SK-N-DZ (cell line): ENCODE data around the gene NCK2.

Experiments used
- DNase-seq: peaks from one replicate; pipeline ENCODE4 v3.0.0-alpha.2; 2015; ENCODE audit warnings: low spot score

Gene NCK2

DNA sequence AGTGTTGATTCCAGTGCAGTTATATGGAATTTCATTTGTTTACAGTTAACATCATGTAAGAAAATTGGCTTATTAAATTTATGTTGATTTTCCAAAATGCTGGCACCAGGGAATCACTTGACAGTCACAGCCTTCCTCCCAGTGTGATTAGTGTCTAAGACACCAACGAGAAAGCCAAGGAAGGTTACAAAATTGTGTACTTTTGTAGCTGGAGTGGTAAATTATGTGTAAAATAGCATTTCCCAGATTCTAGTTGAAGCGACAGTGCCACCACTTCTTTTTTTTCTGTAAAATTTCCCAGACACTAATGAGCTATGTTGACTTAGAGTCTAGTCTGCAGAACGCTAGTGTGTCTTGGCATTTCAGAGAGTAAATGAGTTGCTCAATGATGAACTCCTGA, 101.3 kb downstream of the NCK2 start:
- no peak for DNase-seq

DNA sequence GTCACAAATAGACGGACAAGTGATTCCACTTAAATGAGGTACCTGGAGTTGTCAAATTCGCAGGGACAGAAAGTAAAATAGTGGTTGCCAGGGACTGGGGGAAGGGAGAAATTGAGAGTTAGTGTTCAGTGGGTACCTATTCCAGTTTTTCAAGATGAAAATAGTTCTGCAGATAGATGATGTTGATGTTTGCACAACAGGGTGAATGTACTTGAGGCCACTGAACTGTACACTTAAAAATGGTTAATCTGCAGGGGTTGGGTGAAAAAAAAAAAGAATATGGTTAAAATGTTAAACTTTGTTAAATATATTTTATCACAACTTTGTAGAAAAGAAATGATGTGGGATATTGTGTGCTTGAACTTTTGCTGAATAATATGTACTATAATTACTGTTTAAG, 102.3 kb downstream of the NCK2 start:
- DNase-seq: no peak

DNA sequence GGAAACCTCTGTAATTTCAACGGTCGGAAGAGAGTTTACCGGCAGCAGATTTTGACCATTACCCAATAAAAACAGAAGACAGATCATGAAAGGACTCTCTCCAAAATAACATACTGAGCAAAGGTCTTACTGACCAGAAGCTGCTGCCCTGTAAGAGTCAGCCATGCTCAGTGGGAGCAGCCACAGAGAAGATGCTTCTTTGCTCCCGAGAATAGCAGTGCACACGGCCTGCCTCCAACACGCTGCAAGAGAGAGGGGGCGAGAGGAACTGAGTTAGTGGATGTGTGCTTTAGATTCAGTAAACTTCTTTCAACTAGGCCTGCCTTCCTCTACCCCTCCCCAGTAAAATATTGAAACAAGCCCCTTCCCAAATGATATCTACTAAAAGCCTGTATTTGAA, 103.7 kb downstream of the NCK2 start:
- DNase-seq: no peak

DNA sequence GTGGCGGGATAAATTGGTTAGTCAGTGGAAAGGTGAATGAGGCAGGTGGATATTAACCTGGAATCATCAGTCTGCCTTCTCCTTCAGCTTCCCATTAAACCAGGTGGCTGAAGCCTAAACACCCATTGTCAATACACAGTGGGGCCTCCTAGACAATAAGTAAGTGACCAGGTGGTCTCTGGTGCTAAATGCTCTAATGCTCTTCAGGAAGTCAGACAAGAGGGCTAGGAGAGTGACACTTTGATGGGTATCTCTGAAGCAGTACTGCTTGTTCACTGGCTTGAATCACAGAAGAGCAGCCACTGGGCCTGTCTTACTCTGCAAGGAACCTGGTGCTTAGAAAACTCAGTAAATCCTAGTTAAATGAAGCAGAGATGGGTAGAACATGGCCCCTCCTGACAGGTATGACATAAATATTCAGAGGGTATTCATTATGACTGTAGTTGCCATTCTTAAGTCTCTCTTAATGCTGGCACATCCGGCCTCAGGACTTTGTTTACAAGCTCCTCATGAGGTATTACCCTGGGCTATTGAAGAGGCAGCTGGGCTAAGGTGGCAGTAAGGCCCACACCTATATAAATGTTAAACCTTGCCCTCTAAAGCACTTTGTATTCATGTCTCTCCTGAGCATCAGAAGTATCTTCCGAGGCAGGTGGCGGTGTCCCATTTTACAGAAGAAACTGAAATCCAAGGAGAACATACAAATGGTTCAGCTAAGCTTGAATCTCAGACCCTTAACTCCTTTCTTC, 104.9 kb downstream of the NCK2 start:
- no peak for DNase-seq

DNA sequence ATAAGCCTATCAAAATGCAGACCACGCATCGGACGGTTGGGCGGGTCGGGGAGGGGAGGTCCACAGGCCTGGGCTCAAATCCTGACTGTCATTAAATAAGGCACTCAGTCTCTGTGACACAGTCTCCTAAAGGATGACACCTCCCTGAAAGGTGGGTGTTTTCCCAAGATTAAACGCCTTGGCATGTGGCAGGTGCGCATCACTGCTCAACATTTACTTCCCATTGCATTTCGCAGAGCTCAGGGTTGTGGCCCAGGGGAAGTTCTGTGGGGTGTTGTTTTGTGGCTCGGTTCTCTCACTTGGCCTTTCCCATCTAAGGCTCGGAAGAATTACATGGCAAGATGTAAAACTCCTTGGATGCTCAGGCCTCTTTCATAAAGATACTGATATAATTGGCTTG, 107.4 kb downstream of the NCK2 start:
- DNase-seq: no peak

DNA sequence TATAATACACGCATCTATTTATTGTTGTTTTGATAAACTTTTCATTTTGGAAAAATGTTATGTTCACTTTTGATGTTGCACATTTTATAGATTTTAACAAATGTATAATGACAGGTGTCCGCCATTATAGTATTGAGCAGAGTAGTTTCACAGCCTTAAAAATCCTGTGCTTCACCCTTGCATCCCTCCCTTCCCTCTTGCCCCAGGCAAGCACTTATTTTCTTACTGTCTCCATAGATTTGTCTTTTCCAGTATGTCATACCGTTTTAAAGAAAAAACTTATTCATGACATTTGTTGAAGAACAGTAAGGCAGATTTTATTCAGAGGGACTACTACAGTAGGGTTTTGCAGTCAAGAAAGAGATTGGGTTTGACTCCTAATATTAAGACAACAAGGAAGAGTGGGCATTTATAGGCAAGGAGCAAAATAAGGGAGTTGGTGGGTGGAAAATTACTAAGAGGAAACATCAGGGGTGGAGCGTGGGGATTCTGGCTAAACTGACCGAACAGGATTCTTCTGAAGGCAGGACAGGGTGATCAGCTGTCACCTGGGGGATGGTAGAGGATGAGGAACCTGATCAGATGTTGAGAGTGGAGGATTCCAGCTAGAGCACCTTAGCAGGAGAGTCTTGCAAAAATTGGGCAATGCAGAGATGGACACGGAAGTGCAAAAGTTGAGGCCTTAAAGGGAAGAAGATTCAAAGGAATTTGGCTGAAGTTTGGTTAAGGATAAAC, 108.8 kb downstream of the NCK2 start:
- DNase-seq: no peak

DNA sequence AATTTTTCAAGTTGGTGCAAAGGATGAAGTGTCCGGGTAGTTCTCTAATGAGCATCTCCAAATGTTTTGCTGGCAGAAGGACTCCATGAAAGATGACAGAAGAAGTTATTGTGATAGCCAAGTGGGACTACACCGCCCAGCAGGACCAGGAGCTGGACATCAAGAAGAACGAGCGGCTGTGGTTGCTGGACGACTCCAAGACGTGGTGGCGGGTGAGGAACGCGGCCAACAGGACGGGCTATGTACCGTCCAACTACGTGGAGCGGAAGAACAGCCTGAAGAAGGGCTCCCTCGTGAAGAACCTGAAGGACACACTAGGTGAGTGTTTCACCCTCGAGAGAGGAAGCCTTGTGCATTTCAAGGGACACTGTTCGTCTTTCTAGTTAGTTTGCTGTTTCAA, 110.3 kb downstream of the NCK2 start:
- no peak for DNase-seq

DNA sequence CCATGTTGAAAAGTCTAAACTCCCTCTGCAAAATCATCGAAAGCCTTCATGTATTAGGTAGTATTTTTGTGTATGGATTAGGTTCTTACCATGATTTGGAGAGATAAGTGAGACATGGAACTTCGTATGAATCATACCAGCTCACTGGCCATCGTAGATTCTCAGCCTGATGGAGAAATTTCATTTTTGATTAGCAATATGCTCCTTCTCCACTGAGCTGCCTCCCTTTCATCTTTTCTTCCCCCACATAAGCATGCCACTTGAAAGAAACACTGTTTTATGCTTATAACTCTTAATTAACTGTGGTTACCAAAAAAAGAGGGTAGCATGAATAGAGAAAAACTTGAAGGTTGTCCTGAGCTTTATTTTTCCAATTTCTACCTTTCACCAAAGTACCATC, 111.9 kb downstream of the NCK2 start:
- no peak for DNase-seq

DNA sequence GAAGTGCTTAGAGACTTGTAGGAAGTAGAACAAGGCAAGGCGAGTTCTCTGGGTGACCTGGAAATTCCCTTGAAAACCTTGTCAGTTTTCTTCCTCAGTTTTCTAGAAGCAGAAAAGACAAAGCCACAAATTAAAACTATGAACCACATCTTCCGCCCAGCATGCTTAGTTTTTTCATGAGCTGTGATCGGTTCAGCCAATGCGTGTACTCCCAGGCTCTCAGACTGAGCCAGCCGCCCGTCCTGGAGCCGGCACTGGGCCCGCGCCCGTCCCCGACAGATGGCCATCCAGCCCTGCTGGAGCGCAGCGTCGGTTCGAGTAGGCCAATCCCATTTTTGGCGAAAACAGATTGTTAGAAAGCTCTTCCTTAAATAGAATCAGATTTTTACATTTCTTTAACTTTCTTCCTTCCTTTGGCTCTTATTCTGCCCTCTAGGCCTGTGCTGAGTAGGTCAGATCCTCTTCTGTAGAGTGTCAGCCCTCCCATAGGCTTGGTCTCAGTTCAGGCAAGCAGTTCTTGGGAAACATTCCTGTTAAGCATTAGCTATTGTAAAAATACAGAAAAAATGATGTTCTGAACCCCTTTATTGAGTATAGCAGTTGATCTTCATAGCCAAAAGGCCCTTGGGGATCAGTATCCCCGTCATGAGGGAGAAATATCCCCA, 112.5 kb downstream of the NCK2 start:
- no peak for DNase-seq

DNA sequence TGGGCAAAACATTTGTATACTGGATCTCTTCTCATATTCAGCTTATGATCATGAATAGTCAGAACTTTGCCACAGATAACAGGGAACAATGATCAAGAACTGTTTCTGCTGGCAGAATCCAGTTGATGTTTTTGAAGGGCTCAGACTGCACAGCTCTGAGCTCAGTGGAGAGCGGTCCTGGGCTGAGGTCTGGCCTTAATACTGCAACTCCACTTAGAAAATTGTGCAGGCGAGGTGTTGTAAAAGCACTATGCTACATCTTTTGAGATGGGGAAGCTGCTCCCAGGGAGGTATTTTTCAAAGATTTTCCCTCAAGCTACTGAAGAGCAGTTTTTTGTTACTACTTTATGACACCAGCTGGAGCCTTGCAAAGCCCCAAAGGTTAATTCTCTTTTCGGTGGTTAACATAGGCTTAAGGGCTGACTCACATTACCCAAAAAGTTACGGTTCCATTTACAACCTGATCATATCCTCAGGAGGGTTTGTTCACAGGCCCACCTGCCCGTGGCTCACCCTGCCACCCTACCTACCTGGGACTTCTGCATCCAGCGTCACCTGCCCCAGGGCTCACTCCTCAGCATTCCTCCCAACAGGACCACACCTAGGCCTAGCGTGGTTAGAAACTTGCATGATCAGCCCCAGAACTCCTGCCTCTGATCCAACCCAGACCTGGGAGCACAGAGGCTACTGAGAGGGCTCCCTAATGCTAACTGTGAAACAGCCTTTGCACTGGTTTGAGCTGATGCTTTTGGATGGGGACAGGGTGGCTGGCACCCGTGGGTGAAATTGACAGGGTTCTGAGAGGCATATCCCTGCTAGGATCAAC, 114.4 kb downstream of the NCK2 start:
- DNase-seq: no peak

DNA sequence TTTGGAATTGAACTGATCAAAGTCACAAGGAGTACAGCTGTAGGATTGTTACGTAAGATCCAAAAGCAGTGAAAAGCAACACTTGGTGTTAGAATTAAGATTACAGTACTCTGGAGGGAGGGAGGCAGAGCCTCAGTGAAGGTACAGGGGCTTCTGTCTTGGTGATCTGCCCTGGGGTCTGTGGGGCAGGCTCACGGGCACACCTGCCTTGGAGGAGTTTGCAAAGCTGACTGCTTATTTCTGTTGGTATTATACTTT, 114.9 kb downstream of the NCK2 start:
- no peak for DNase-seq

DNA sequence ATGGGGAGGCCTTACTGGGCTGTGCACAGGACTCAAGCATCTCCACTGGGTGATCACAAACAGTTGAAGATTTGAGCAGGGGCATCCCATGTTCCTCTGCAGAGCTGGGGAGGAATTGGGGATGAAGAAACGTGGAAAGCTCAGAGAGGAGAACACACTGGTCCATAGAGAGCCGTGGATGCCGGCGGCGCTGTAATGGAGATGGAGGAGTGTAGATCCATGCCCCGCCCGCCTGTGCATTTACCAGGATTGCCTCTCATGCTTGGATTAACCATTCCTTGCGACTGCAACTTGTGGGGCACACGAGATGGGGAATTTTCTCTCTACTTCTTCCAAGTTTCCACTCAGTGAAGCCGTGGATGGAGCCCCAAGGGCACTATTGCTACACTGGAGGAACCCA, 115.9 kb downstream of the NCK2 start:
- no peak for DNase-seq

DNA sequence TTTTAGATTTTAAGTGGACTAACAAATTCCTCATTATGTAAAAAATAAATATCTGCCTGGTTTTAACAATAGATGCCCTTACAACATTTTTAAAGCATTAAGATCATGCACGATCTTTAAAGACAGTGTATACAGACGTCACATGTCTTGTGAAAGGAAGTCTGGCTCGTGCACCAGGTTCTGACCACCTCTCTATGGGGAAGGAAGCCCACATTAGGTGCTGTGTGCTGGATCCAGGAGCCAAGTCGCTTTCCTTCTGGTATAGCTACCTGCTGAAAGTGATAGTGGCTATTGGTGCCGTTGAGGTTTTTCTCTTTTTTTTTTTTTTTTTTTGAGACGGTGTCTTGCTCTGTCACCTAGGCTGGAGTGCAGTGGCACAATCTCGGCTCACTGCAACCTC, 116.5 kb downstream of the NCK2 start:
- DNase-seq: no peak

DNA sequence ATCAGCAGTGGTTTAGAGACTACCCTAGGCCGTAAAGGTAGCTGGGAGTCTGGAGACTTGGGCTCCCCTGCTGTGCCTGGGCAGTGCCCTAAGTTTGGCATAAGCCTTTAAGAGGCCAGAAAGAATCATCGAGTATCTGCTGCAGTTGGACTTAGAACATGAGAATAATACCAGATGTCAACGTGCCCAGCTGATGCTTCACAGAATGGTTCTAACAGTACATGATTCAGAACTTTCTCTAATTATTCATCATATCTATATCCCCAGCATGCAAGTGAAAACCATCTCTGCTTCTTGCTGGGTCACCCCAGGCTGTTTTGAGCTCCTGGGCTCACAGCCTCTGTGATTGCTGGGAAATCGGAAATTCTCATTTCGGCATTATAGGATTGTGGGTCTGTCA, 118.1 kb downstream of the NCK2 start:
- no peak for DNase-seq

DNA sequence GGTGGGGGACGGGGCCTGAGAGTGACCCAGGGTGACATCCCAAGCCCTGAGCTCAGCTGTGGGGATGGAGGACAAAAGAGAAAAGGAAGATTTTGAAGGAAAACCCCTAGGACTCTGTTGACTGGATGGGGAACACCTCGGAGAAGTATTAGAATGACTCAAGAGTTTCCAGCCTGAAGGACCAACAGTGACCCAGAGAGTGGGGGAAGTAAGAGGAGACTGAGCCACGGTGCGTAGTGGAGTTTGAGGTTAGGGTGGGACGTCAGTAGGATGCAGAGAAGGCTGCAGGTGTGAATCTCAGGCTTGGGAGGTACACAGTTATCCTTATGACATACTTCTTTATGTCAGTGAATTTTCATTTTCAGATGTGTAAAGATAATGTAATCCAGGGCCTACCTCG, 119.5 kb downstream of the NCK2 start:
- no peak for DNase-seq

DNA sequence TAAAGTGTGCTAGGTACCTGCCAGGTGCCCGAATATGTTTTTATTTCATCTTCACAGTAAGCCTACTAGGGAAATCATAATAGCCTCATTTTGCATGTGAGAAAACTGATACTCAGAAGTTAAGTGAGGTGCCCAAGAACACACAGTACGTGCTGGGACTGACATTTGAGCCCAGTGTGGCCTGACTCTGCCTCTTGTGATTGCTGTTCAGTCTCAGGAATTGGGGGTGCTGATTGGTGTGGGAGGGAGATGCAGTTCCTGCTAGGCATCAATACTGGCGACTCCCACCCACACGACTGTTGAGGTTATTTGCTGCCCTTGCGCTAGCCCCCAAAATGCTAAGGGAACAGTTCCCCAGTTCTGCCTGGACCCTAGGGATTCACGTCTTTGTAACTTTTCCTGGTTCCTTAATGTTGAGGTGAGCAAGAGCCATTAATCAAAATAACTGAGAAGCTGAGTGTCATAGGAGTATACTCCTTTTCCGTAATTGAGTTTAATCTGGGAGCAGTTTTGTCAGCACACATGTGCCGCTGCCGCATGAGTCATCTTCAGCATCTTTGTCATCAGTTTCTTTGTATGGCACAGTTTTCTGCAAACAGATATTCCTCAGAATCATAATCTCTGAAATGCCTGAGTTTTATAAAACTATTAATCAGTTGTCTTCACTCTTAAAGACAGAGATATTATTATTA, 120.7 kb downstream of the NCK2 start:
- DNase-seq: no peak

DNA sequence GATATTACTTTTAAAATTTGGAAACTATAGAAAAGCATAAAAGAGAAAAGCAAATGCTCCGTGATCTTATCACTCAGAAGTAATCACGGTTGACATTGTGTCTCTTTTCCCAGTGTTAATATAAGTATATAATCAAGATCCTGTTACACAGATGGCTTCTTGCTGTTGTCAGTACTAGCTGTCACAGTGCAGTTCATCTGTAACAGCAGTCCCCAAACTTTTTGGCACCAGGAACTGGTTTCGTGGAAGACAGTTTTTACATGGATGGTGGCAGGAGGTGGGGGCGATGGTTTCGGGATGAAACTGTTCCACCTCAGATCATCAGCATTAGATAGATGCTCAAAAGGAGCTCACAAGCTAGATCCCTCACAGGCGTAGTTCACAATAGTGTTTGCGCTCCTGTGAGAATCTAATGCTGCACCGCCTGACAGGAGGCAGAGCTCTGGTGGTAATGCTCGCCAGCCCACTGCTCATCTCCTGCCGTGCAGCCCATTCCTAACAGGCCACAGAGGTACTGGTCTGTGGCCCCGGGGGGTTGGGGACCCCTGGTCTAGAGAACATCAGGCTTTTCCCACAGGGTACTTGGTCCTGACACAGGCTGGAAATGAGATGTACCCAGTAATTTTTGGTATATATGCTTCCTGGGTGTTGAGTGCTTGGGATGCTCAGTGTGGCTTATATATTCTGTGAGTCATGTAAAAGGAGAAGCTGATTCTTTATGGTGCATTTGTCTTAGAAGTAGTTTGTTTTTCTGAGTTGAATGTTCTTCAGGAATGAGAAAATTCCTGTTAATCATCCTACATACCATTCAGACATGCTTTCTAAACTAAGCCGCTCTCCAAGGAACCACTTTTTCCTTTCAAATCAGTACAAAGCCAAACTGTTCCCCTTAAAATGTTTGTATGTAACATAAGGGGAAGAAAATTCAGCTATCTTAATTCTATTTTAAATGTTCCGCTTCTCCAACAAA, 121.8 kb downstream of the NCK2 start:
- no peak for DNase-seq

DNA sequence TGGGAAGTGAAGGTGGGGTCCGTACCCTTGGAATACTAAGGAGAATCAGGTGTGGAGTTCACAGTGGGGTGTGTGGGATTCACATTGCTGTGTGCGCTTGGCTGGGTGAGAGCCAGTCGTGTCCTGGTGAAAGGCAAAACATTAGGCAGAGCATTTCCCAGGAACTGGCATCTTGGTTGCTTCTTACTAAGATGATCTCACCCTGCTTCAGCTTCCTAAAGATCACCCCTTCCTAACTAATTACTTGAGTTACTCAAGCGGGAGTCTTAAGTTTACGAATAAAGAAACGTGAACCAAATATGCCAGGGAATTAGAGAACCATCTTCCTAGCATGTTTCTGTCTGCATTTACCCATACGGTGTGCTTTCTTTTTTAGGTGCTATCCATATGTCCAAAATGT, 122.9 kb downstream of the NCK2 start:
- no peak for DNase-seq

DNA sequence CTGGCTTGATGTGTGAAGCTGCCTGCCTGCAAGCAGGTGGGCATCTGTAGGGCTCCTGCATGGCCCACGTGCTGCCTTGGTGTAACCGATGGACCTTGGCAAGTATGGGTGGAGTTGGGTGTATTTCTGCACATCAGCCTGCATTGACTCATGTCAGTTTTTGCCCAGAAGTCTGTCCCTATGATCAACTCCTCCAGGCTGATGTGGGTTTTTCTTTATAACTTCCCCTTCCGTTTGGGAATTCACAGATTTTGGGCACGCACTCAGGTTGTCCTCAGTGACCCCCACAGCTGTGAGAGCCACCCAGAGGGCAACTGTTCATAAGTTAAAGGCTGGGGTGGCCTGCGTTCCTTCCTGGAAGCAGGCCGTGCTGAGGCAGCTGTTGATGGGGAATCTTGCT, 123.3 kb downstream of the NCK2 start:
- no peak for DNase-seq

DNA sequence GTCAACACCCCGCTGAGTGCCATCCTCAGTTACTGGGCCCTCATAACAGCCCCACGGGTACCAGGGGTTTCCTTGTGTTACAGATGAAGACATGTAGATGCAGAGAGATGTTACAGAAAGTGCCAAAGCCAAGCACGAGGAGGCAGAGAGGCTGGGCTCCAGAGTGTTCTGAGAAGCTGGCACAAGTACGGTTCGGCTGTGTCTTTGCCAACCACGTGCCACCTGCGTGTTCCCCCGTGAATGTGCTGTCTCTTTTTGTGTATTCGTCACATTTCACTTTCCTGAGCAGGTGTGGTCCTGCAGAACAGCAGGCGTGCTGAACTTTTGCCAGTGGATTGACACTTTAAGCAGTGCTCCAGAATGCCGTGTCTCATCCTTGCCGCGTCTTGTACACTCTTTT, 124.6 kb downstream of the NCK2 start:
- no peak for DNase-seq

DNA sequence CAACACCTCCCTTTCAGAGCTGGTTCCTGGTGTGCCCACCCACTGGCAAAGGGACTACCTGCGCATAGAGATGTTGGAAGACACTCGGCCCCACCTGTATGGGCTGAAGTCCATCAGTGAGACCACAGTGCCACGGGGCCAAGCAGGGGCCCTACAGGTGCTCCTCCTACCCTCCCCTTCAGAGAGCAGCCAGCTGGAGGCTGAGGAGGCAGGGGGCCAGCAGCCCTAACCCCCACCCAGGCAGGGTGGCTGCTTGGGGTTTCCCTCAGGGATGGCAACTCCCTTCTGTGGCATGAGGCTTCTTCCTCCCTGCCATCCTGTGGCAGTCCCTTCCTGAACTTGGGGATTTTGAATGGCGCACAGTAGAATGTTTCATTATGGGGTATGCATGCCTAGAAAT, 125.3 kb downstream of the NCK2 start:
- no peak for DNase-seq
